OCI-LY3 (cell line): ENCODE results near the gene OPRL1.

ENCODE experiments used
- H2AFZ ChIP-seq: fragments of 200-600, 300-600 bp; shearing (Covaris generic); 2 replicates; pipeline ENCODE4 v1.6.0; 2014; ENCODE audit warnings: antibody characterized with exemption, low read depth, low read length
- H3K27ac ChIP-seq: fragments of 200-600, 300-600 bp; sonication (generic); 2 replicates; pipeline ENCODE4 v1.5.1; 2014; ENCODE audit warnings: mild to moderate bottlenecking, low read length, moderate library complexity, mixed read lengths
- H3K27me3 ChIP-seq: fragments of 200-600, 300-600 bp; sonication (generic); 2 replicates; pipeline ENCODE4 v1.6.1; 2014; ENCODE audit warnings: low read depth, low read length, mixed read lengths
- H3K36me3 ChIP-seq: fragments of 200-600, 300-600 bp; sonication (generic); replicated peaks from 2 replicates; pipeline ENCODE3; 2014; ENCODE audit warnings: low read depth, low read length, mixed read lengths
- H3K4me1 ChIP-seq: fragments of 300-600, 200-600 bp; sonication (generic); 2 replicates; pipeline ENCODE4 v1.6.1; 2014; ENCODE audit warnings: low read length, mixed read lengths
- H3K4me2 ChIP-seq: fragments of 200-600, 300-600 bp; sonication (generic); 2 replicates; pipeline ENCODE4 v1.6.1; 2014; ENCODE audit warnings: low read length, mixed read lengths
- H3K4me3 ChIP-seq: fragments of 300-600, 200-600 bp; sonication (generic); 2 replicates; pipeline ENCODE4 v1.5.1; 2014; ENCODE audit warnings: antibody characterized with exemption, mild to moderate bottlenecking, low read length, moderate library complexity
- H3K79me2 ChIP-seq: fragments of 300-600, 200-600 bp; shearing (Covaris generic); 2 replicates; pipeline ENCODE4 v1.6.1; 2014; ENCODE audit warnings: mild to moderate bottlenecking, low read length, mixed read lengths
- H3K9ac ChIP-seq: fragments of 300-600, 200-600 bp; shearing (Covaris generic); 2 replicates; pipeline ENCODE4 v1.6.0; 2014; ENCODE audit warnings: mild to moderate bottlenecking, low read length, moderate library complexity
- H3K9me3 ChIP-seq: fragments of 200-600, 300-600 bp; shearing (Covaris generic); 2 replicates; pipeline ENCODE4 v1.6.1; 2014; ENCODE audit warnings: low read length, mixed read lengths; ENCODE audit not compliant: insufficient read depth
- H4K20me1 ChIP-seq: fragments of 200-600, 300-600 bp; sonication (generic); 2 replicates; pipeline ENCODE4 v1.6.1; 2016; ENCODE audit warnings: low read length, mixed read lengths; ENCODE audit not compliant: insufficient read depth
- CTCF ChIP-seq: fragments of 200-600, 300-600 bp; sonication (generic); IDR thresholded peaks from 2 replicates; pipeline ENCODE4 v1.5.1; 2014; ENCODE audit warnings: antibody characterized with exemption, low read length, low read depth
- EZH2phosphoT487 ChIP-seq: fragments of 200-600 bp; shearing (Covaris generic); IDR thresholded peaks from 2 replicates; pipeline ENCODE4 v1.6.1; 2018; ENCODE audit warnings: antibody characterized with exemption, mixed run types, low read depth

The OPRL1 gene

GRCh38 chr20:64090165-64090564 lies 10.3 kb downstream of the OPRL1 start:
- H3K36me3 ChIP-seq, result no peaks in the 10 kb centered on the region

GRCh38 chr20:64091340-64091739 lies 11.5 kb downstream of the OPRL1 start:
- peaks cover 10% of the 10 kb centered on the region for H3K4me1 ChIP-seq
- no peak overlapping the region for H3K9ac ChIP-seq
- H3K9me3 ChIP-seq, result no peaks in the 10 kb centered on the region
- no peaks in the 10 kb centered on the region for H3K27me3 ChIP-seq
- no peaks in the 10 kb centered on the region for H3K36me3 ChIP-seq
- H3K79me2 ChIP-seq, result no peaks in the 10 kb centered on the region
- H3K27ac ChIP-seq, result no peak overlapping the region
- no peak overlapping the region for H3K4me2 ChIP-seq
- no peak overlapping the region for H2AFZ ChIP-seq
- H3K4me3 ChIP-seq, result no peak overlapping the region
- no peak for TF ChIP-seq CTCF
- no peak for TF ChIP-seq EZH2phosphoT487
- H4K20me1 ChIP-seq, result 0 out of 2 replicates have a peak, but pooled peaks cover 4% of the 10 kb centered on the region

More at GRCh38 chr20:64090165-64090564, 10.3 kb downstream of the OPRL1 start:
- Histone ChIP-seq H3K79me2 (no peaks in the 10 kb centered on the region), H3K9ac (no peak overlapping the region), H3K4me3 (no peak overlapping the region), H3K4me1 (no peaks in the 10 kb centered on the region), H3K27ac (no peak overlapping the region), H3K9me3 (no peaks in the 10 kb centered on the region), H3K4me2 (no peak overlapping the region), H3K27me3 (peaks cover 9% of the 10 kb centered on the region; the same call in 1 of the 2 replicates), H2AFZ (no peak overlapping the region), H4K20me1 (0 out of 2 replicates have a peak, but pooled peaks cover 4% of the 10 kb centered on the region)
- TF ChIP-seq EZH2phosphoT487, result no peak
- no peak for TF ChIP-seq CTCF

- no peak overlapping the region for H3K4me2 ChIP-seq
- H3K36me3 ChIP-seq, result no peaks in the 10 kb centered on the region
Measured at GRCh38 chr20:64091770-64092169, 11.9 kb downstream of the OPRL1 start.

More at GRCh38 chr20:64091770-64092169, 11.9 kb downstream of the OPRL1 start:
- Histone ChIP-seq H3K9me3 (no peaks in the 10 kb centered on the region), H3K9ac (no peak overlapping the region), H2AFZ (no peak overlapping the region), H3K79me2 (no peaks in the 10 kb centered on the region), H3K4me3 (no peak overlapping the region), H4K20me1 (0 out of 2 replicates have a peak, but pooled peaks cover 4% of the 10 kb centered on the region), H3K4me1 (peaks cover 10% of the 10 kb centered on the region), H3K27ac (no peak overlapping the region), H3K27me3 (no peaks in the 10 kb centered on the region)
- TF ChIP-seq EZH2phosphoT487 (no peak), CTCF (no peak)
